Endothelial cell of umbilical vein (primary cell): ENCODE data around the gene ZNF423.

Experiments used
- CTCF ChIP-seq, 2 donors: IDR thresholded peaks; 1 replicate in 1 of 2; 2 replicates in 1 of 2; pipeline ENCODE4 v1.5.1; 2011; ENCODE audit warnings: low read length in 2 of 2, mild to moderate bottlenecking in 2 of 2, moderate library complexity in 2 of 2, control low read depth in 1 of 2, inconsistent platforms in 1 of 2, low read depth in 1 of 2; ENCODE audit not compliant: insufficient read depth in 1 of 2; ENCODE audit errors: extremely low read depth in 1 of 2
- EZH2 ChIP-seq: IDR thresholded peaks from 2 replicates; pipeline ENCODE4 v1.6.1; 2012; ENCODE audit warnings: borderline replicate concordance, low read depth, mild to moderate bottlenecking, moderate library complexity, low read length, inconsistent platforms; ENCODE audit not compliant: severe bottlenecking
- FOS ChIP-seq: IDR thresholded peaks from 2 replicates; pipeline ENCODE4 v1.6.1; 2011; ENCODE audit warnings: mild to moderate bottlenecking, low read length, moderate library complexity, borderline replicate concordance; ENCODE audit not compliant: insufficient read depth
- GATA2 ChIP-seq: IDR thresholded peaks from 2 replicates; pipeline ENCODE4 v1.7.0; 2011; ENCODE audit warnings: low read depth, mild to moderate bottlenecking, moderate library complexity, mixed read lengths, low read length; ENCODE audit not compliant: insufficient read length, insufficient read depth
- JUN ChIP-seq: IDR thresholded peaks from 2 replicates; pipeline ENCODE4 v1.6.1; 2011; ENCODE audit warnings: borderline replicate concordance, low read depth; ENCODE audit not compliant: insufficient read length, insufficient read depth
- MAX ChIP-seq: IDR thresholded peaks from 2 replicates; pipeline ENCODE4 v1.6.1; 2011; ENCODE audit not compliant: insufficient read depth, insufficient read length
- MYC ChIP-seq: IDR thresholded peaks from one replicate; pipeline ENCODE4 v1.6.1; 2011; ENCODE audit warnings: mild to moderate bottlenecking, low read depth, low read length
- POLR2A ChIP-seq: IDR thresholded peaks from 2 replicates; pipeline ENCODE4 v1.6.1; 2012; ENCODE audit warnings: low read depth, mild to moderate bottlenecking, control low read depth, low read length
- POLR2AphosphoS5 ChIP-seq: IDR thresholded peaks from 2 replicates; pipeline ENCODE4 v1.6.1; 2012; ENCODE audit warnings: low read depth, mild to moderate bottlenecking, control low read depth, low read length, moderate library complexity; ENCODE audit not compliant: insufficient read depth

GRCh38 chr16:49704586-49705155 is 151.2 kb downstream of the ZNF423 start:
- no peak for TF ChIP-seq MAX
- TF ChIP-seq CTCF (IDR thresholded peaks at IDR 0.05; ENCODE audit: extremely low read depth in 1 of 2, insufficient read depth in 1 of 2, low read depth in 1 of 2, low read length in 2 of 2): peak; percentile 13 to 15
- TF ChIP-seq GATA2: no peak
- TF ChIP-seq EZH2: no peak
- no peak for TF ChIP-seq POLR2A
- TF ChIP-seq FOS: no peak
- TF ChIP-seq POLR2AphosphoS5: no peak
- no peak for TF ChIP-seq JUN
- TF ChIP-seq MYC: no peak
